ENCODE results near the gene YBX2.
A peak's percentile ranks its signal among the peaks of the same experiment; 100 is the strongest.

Gene YBX2

GRCh38 chr17:7313890-7314718 is 19.7 kb upstream of the YBX2 start:
- peak overlapping the region; percentile 86 for H3K4me3 ChIP-seq (ENCODE audit: low read depth, low read length)
- no peak for DNase-seq (ENCODE audit: low read depth)
- no peak for TF ChIP-seq CTCF (IDR thresholded peaks at IDR 0.05; ENCODE audit: control insufficient read depth, extremely low read depth, insufficient read depth)

GRCh38 chr17:7313088-7313889 is 18.9 kb upstream of the YBX2 start:
- H3K4me3 ChIP-seq (ENCODE audit: low read depth, low read length), result no peak overlapping the region
- TF ChIP-seq CTCF (IDR thresholded peaks at IDR 0.05; ENCODE audit: control insufficient read depth, extremely low read depth, insufficient read depth), result no peak
- DNase-seq (ENCODE audit: low read depth), result no peak

- no peak for DNase-seq (ENCODE audit: low read depth)
- H3K4me3 ChIP-seq (ENCODE audit: low read depth, low read length), result no peak overlapping the region
- no peak for TF ChIP-seq CTCF (IDR thresholded peaks at IDR 0.05; ENCODE audit: control insufficient read depth, extremely low read depth, insufficient read depth)
Measured at GRCh38 chr17:7312432-7313087, 18.1 kb upstream of the YBX2 start.

- no peak for TF ChIP-seq CTCF (IDR thresholded peaks at IDR 0.05; ENCODE audit: control insufficient read depth, extremely low read depth, insufficient read depth)
- no peak for DNase-seq (ENCODE audit: low read depth)
- no peak overlapping the region for H3K4me3 ChIP-seq (ENCODE audit: low read depth, low read length)
Measured at GRCh38 chr17:7311110-7311705, 16.8 kb upstream of the YBX2 start.

GRCh38 chr17:7309628-7310027 is 15.2 kb upstream of the YBX2 start:
- no peak for DNase-seq (ENCODE audit: low read depth)
- H3K4me3 ChIP-seq (ENCODE audit: low read depth, low read length), result peak overlapping the region; percentile 66
- TF ChIP-seq CTCF (IDR thresholded peaks at IDR 0.05; ENCODE audit: control insufficient read depth, extremely low read depth, insufficient read depth), result no peak

GRCh38 chr17:7308625-7309433 is 14.4 kb upstream of the YBX2 start:
- no peak for DNase-seq (ENCODE audit: low read depth)
- H3K4me3 ChIP-seq (ENCODE audit: low read depth, low read length), result peak overlapping the region; percentile 66
- no peak for TF ChIP-seq CTCF (IDR thresholded peaks at IDR 0.05; ENCODE audit: control insufficient read depth, extremely low read depth, insufficient read depth)

Measured in LNCaP clone FGC (cell line).